A673 (cell line): ENCODE data around the gene FILIP1. TPM values are rescaled to one million over a fixed set of nuclear protein-coding genes. Genes with fewer than 3 reads are reported as not detected.

Experiments used
- BruUV-seq: library from RNA; stranded (reverse); fragments of 400-500 nt; replicated peaks from 2 replicates; lab custom pipeline; 2021; lab: Mats Ljungman, UMichigan
- CTCF ChIA-PET: fragments of 300-600 bp; sonication (Branson Sonifier 250); formaldehyde crosslinking; loops from one replicate; lab custom pipeline; 2022; ENCODE audit warnings: antibody characterized with exemption; lab: Charles Lee
- POLR2A ChIA-PET: fragments of 300-600 bp; sonication (Branson Sonifier 250); formaldehyde crosslinking; loops from one replicate; lab custom pipeline; 2022; ENCODE audit warnings: antibody characterized with exemption; ENCODE audit not compliant: low non-redundant PET; lab: Charles Lee
- DNase-seq: peaks from one replicate; pipeline ENCODE4 v3.0.0-alpha.2; 2015; ENCODE audit warnings: low spot score
- H3K27ac ChIP-seq: fragments of 200-600 bp; sonication (generic); 2 replicates; pipeline ENCODE4 v1.5.1; 2016; ENCODE audit warnings: mixed run types, low read depth, mild to moderate bottlenecking, mixed read lengths, antibody characterized with exemption, low read length; ENCODE audit not compliant: poor library complexity, severe bottlenecking
- H3K27me3 ChIP-seq: fragments of 200-600 bp; sonication (generic); replicated peaks from 2 replicates; pipeline ENCODE4 v1.6.1; 2017; ENCODE audit warnings: mixed run types, low read depth, mild to moderate bottlenecking, mixed read lengths, antibody characterized with exemption, low read length; ENCODE audit not compliant: insufficient read depth, poor library complexity
- H3K36me3 ChIP-seq: fragments of 200-600 bp; sonication (generic); 2 replicates; pipeline ENCODE4 v1.6.1; 2016; ENCODE audit warnings: mixed run types, mild to moderate bottlenecking, mixed read lengths, antibody characterized with exemption, low read length; ENCODE audit not compliant: insufficient read depth, poor library complexity, severe bottlenecking
- H3K4me1 ChIP-seq: fragments of 200-600 bp; sonication (generic); 2 replicates; pipeline ENCODE4 v1.6.1; 2017; ENCODE audit warnings: mixed run types, mild to moderate bottlenecking, mixed read lengths, antibody characterized with exemption, low read length; ENCODE audit not compliant: insufficient read depth, poor library complexity, severe bottlenecking
- H3K4me3 ChIP-seq: fragments of 200-600 bp; sonication (generic); 2 replicates; pipeline ENCODE4 v1.5.1; 2016; ENCODE audit warnings: low read depth, mixed run types, mild to moderate bottlenecking, mixed read lengths, low read length; ENCODE audit not compliant: poor library complexity, severe bottlenecking
- H3K9me3 ChIP-seq: fragments of 200-600 bp; sonication (generic); 2 replicates; pipeline ENCODE4 v1.6.1; 2016; ENCODE audit warnings: mixed run types, low read depth, mild to moderate bottlenecking, mixed read lengths, antibody characterized with exemption, low read length; ENCODE audit not compliant: poor library complexity, severe bottlenecking
- EZH2 ChIP-seq: fragments of 200-600 bp; sonication (generic); IDR thresholded peaks from 2 replicates; pipeline ENCODE4 v1.6.1; 2017; ENCODE audit warnings: borderline replicate concordance, low read depth, mild to moderate bottlenecking, mixed read lengths, antibody characterized with exemption, low read length; ENCODE audit not compliant: poor library complexity, severe bottlenecking
- intact Hi-C: fragments of 100-400 bp; cut with micrococcal nuclease; formaldehyde crosslinking; loops from one replicate; pipeline ENCODE4 v1.10.0; 2022; ENCODE audit not compliant: unreplicated experiment
- total RNA-seq: library from RNA; stranded (reverse); gene quantifications from 2 replicates; pipeline ENCODE4 v1.2.3, GENCODE V29; 2021
- TF ChIP-seq, protein P1 (sequence below): fragments of 300-800, 200-600 bp; sonication (generic); conservative IDR thresholded peaks from 2 replicates; pipeline ENCODE4 v1.5.1; 2017; ENCODE audit warnings: low read depth, mild to moderate bottlenecking, antibody characterized with exemption, low read length, moderate library complexity, mixed read lengths

Gene FILIP1
- total RNA-seq, 1 experiment from 2014 or later, result 0.32 TPM

GRCh38 chr6:75318900-75319299, 174.7 kb downstream of the FILIP1 start:
- BruUV-seq, result no TSS peak

DNA sequence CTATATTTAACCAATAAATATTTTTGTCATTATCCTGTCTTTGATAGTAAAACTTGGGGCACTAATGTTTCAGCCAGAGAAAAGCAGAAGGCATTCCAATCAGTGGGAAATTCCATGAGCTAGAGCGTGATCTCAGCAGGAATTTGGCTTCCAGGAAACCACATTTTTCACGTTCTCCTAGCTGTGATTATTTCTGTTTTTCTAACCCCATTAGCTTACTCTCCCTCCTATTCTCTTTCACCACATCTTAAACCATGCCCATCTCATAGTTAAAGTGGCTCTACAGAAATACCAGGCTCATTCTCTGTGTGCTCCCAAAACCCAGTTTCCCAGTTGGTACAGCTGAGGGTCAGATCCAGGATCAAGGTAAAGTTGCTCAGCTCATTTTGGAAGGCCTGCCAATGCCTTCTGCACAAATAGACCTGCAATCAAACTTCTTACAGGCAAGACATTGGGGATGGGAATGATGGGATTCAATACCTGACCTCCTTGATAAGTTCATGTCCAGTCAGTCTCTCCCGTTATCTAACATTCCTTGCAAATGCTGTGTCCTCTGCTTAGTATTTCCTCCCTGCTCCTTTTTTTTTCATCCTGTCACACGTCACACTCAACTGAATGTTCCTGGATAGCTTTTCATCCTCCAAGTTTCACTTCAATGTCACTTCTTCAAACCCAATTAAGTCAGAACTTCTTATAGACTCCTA, 175.9 kb downstream of the FILIP1 start:
- Histone ChIP-seq H3K36me3 (no peaks in the 10 kb centered on the region), H3K27me3 (no peaks in the 10 kb centered on the region), H3K4me3 (no peak overlapping the region), H3K27ac (no peak overlapping the region), H3K9me3 (no peaks in the 10 kb centered on the region), H3K4me1 (no peaks in the 10 kb centered on the region)
- CTCF ChIA-PET, result no interaction called here
- DNase-seq, result peak; percentile 11
- POLR2A ChIA-PET, result no interaction called here
- TF ChIP-seq, protein P1, sequence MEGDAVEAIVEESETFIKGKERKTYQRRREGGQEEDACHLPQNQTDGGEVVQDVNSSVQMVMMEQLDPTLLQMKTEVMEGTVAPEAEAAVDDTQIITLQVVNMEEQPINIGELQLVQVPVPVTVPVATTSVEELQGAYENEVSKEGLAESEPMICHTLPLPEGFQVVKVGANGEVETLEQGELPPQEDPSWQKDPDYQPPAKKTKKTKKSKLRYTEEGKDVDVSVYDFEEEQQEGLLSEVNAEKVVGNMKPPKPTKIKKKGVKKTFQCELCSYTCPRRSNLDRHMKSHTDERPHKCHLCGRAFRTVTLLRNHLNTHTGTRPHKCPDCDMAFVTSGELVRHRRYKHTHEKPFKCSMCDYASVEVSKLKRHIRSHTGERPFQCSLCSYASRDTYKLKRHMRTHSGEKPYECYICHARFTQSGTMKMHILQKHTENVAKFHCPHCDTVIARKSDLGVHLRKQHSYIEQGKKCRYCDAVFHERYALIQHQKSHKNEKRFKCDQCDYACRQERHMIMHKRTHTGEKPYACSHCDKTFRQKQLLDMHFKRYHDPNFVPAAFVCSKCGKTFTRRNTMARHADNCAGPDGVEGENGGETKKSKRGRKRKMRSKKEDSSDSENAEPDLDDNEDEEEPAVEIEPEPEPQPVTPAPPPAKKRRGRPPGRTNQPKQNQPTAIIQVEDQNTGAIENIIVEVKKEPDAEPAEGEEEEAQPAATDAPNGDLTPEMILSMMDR, result no peak
- no peak for TF ChIP-seq EZH2
- intact Hi-C loops, result no loop called here
- BruUV-seq, result no TSS peak

More at GRCh38 chr6:75318900-75319299, 174.7 kb downstream of the FILIP1 start:
- intact Hi-C loops, result no loop called here
- Histone ChIP-seq H3K36me3 (no peaks in the 10 kb centered on the region), H3K27me3 (no peaks in the 10 kb centered on the region), H3K4me1 (no peaks in the 10 kb centered on the region), H3K27ac (no peak overlapping the region), H3K9me3 (no peaks in the 10 kb centered on the region), H3K4me3 (no peak overlapping the region)
- POLR2A ChIA-PET, result no interaction called here
- no peak for TF ChIP-seq EZH2
- TF ChIP-seq, protein P1, result no peak
- DNase-seq, result no peak
- CTCF ChIA-PET, result no interaction called here

DNA sequence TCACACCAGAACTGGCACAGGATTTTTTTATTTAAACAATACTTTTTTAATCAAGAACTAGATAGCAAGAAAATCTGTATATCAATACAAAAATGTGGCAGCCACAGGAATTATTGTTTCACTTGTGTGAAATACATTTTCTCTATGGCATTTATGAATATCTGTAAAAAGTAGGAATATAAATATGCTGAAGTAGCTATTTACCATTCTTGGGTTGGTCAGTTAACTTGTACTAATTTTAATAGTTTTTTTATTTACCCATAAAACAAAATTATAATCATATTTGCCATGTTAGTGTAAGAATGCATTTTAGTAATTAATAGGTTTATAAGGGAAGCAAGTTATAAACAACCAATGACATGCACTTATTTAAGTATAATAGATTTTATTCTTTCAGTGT, 177.6 kb downstream of the FILIP1 start:
- BruUV-seq, result no TSS peak
- Histone ChIP-seq H3K36me3 (no peaks in the 10 kb centered on the region), H3K27me3 (no peaks in the 10 kb centered on the region), H3K9me3 (no peaks in the 10 kb centered on the region), H3K4me1 (no peaks in the 10 kb centered on the region), H3K27ac (no peak overlapping the region), H3K4me3 (no peak overlapping the region)
- intact Hi-C loops, result no loop called here
- CTCF ChIA-PET, result no interaction called here
- DNase-seq, result no peak
- no peak for TF ChIP-seq EZH2
- TF ChIP-seq, protein P1, result no peak
- POLR2A ChIA-PET, result no interaction called here
